HG03103 (cell line): Measurements from ENCODE around the gene IQCC.
A peak's percentile ranks its signal among the peaks of the same experiment; 100 is the strongest.
"Not testable (repeated sequence)": the region's sequence is repeated elsewhere in the genome, so short reads cannot be mapped to it uniquely, and the experiment has no call there.

Source experiments
- ATAC-seq: cut with Tn5 transposase; IDR thresholded peaks from one replicate; pipeline ENCODE4 v1.9.1; 2021; ENCODE audit warnings: low read depth; ENCODE audit not compliant: unreplicated experiment

The IQCC gene

DNA sequence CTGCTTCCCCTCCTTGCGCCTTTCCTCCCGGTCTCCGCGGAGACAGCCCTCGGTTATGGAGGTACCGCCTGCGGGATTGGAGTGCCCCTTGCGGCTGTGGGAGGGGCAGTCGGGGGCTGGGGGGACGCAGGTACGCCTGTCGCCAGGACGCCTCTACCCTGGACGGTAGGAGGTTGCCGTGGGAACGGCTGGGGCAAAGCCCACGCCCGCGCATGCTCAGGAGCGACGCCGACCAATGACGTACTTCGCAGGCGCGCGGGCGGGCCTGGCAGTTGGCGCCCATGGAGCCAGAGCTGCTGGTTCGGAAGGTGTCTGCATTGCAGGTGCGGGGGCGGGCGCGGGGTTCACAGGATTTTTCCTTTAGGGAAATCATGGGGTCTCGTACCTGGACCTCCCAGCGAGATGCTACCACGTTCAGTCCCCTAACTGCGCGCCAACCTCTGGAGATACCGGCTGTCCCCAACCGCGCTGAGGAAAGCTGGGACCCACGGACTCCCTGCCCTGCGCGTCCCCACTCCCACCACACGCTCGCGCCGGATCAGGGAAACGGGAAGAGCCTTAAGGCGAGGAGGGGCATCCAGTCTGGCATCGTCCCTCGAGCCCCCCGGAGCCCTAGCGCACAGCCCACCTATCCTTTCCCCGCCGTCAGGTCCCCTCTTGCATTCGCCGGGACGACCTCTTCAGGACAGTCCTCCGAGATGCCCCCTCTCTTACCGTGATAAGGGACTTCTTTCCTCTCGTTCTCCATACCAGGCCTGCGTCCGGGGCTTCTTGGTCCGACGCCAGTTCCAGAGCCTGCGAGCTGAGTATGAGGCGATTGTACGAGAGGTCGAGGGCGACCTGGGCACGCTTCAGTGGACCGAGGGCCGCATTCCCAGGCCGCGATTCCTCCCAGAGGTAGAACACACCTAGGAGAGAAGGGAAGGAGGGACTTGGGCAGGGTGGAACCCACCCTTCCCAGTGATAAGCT lies at the start of gene IQCC:
Gene IQCC (plus strand): TSS at position 271 of the 970 bp plus-strand sequence. CDS start 11 bp downstream, at position 282.
- ATAC-seq, result peak; percentile 37

DNA sequence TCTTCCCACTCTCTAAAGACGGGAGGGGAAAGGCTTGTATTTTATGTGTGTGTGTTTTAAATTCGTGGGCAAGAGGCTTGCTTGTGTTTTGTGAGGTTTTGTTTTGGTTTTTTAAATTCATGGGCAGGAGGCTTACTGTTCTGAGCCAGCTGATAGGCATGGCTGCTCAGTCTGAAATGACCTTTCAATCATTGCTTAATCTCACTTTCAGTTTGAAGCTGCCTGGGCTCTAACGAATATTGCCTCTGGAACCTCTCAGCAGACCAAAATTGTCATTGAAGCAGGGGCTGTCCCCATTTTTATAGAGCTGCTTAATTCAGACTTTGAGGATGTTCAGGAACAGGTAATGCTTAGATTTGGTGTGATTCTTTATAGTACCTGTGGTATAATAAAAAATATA lies 46.3 kb upstream of the IQCC start:
- ATAC-seq, result no peak

DNA sequence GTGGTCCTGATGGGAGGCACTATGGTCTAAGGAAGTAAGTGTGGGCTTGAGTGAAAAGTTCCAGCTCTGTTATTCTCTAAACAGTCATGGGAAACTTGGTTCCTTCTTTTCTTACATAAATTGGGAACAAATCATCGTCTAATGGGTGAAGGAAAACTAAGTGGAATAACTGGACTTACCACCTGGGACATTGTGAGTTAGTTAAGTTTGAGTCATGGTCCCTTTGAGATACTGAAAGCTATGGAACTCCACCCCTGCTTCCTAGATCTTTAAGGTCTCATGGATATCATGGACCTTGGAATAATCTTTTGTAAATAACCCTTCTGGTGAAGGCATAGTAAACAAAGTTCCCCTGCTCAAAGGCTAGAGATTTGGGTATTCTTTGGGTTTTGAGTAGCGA lies 42.1 kb upstream of the IQCC start:
- no peak for ATAC-seq

DNA sequence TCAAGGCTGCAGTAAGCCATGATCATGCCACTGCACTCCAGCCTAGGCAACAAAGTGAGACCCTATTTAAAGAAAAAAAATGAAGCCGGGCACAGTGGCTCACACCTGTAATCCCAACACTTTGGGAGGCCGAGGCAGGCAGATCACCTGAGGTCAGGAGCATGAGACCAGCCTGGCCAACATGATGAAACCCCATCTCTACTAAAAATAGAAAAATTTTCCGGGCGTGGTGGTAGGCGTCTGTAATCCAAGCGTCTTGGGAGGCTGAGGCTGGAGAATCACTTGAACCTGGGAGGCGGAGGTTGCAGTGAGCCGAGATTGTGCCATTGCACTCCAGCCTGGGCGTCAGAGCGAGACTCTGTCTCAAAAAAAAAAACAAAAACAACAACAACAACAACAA lies 39.8 kb upstream of the IQCC start:
- ATAC-seq, result not testable (repeated sequence)

DNA sequence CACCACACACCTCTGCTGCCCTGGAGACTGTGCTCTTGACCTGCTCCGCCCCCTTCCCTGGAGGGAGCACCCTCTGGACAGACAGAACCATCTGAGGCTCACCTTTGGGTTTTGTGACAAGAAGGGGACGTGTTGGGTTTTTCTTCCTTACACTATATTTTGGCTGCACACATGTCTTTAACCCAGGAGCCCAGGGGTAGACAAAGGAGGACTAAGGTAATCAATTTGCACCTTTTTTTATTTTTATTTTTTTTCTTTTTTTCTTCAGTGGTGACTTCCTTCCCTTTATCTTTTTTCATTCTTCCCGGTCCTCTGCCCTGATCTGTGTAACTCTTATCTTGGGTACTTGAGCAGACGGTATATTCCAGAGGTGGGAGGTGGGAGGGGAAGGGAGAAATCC lies 34.5 kb upstream of the IQCC start:
- no peak for ATAC-seq

DNA sequence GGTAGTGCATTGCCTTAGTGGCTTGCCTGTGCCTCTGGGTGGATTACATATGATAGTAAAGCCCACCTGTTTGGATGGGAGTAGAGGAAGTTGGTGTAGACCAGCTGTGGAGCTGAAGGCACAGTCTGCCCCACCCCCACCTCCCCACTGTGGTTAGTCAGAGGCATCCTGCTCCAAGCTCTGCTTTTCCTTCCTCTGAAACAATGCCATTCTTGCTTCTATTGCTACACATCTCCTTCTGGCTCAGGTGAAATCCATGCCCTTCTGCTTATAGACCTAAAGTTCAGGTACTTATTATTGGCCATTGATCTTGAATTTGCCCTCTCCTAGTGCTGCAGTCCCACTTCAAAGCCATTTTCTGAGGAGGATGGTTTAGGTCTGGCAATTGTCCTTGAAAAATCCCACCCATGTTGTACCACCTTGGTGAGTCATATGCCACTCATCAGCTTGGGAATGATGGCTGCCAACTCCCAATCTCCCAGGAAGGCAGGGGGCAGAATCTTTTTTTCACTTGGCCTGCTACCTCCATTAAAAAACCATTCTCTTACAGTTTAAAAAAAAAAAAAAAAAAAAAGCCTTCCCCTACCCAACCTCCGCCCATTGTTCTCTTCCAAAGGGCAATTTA lies 32.7 kb upstream of the IQCC start:
- ATAC-seq, result no peak

DNA sequence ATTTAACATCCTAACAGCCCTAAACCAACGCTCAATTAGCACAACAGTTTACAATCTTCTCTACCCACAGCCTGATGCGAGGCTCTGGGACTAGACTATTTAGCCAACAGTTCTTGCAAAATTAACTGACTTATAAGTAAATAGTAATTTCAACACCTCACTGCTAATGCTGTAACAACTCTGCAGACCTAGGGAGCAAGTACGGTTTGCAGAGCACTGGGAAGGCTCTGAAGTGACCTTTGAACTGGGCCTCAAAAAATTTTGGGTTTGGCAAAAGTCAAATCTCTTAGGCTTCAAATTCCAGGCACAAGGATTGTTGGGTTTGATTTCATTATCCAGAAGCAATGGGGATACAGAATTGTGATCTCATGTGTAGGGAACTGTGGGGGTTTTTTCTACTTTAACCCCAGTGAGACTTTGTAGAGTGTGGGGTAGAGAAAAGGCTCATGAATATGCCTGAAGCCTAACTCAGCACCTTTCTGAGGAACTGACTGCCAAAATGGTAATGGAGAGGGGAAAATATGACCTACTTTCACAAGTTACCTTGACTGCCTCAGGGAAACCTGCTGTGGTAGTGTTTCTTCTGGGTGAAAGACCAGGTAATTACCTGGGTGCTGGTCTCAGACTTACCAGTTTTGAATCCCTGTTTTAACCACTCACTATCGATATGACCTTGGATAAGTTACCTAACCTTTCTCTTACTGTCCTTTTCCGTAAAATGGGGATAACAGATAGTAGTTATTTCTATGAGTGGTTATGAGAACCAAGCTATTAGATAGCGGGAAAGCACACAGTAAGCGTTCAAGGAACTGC lies 26.9 kb upstream of the IQCC start:
- no peak for ATAC-seq

DNA sequence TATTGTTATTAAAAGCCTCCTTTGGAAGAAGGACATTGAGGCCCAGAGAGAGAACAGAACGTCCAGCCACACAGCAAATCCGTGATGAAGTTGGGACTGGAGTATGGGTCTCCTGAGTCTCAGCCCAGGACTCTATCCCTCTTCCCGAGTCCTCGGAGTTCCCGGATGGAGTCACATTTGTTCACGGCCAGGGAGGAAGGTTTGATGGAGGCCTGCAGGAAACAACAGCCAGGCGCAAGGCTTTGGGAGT lies 26.4 kb upstream of the IQCC start:
- ATAC-seq, result no peak

DNA sequence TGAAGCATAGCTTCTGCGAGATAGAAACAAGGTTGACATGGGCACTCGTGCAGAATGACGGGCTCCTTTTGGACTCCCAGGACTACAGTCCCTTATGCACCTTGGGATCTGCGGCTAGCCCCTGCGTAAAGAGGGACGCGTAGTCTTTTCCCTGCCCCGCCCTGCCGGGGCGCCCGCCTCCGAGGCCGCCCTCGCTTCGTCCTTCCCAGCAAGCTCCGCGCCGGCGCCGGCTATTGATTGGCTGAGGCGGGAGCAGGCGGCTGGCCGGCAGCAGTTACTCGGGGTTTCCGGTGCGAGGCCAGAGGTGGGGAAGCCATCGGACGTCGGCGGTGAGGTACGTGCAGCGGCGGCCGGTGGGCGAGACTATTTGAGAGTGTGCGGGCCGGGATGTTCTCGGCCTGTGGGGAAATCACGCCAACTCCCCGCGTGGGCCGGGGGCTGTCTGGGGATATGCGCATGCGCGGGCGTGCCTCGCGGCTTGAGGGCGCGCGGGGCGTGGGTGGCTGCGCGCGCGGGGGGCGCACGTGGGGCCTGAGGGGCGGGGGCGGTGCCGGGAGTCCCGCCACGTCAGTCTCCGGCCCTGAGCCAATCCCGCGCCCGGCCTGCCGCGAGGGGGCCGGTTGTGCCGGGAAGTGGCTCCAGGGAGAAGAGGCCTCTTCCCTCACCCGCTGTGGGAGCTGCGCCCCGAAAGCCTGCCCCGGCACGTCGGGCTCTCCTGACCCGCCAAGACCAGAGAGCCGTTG lies 25.9 kb upstream of the IQCC start, which contains the start of gene TXLNA:
Gene TXLNA (plus strand): TSS at position 233 of the 743 bp plus-strand sequence. CDS start 671 bp downstream, outside the sequence.
- peak; percentile 75 for ATAC-seq

DNA sequence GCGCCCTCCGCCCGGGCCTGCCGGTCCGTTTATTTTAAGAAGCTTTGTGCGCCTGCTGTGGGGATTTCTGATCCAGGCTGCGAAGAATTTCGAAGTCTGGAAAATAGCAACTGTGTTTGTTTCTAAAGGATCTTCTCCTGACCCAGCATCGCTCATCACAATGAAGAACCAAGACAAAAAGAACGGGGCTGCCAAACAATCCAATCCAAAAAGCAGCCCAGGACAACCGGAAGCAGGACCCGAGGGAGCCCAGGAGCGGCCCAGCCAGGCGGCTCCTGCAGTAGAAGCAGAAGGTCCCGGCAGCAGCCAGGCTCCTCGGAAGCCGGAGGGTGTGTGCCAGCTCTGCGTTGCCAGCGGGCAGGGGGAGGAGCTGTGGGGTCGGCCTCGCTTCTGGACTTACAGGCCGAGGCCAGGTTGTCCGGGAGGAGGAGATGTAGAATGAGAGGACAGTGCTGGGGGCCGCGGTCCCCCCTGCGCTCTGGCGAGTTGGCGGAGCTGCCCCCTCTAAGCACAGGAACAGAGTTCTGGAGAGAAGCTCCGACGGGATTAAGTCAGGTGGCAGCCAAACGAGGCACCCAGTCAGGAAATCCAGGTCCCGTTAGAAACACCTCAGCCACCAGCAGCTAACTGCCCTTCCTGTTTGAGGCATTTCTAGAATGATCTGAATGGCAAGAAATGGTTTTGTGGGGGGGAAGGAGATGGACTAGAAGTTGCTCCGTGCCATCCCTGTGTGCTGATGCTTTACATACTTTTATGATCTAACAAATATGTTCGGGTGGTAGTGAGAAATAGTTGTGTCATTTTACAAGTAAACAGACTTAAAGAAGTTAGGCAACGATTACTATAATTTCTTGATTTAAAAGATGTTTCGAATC lies 25.0 kb upstream of the IQCC start:
- no peak for ATAC-seq

DNA sequence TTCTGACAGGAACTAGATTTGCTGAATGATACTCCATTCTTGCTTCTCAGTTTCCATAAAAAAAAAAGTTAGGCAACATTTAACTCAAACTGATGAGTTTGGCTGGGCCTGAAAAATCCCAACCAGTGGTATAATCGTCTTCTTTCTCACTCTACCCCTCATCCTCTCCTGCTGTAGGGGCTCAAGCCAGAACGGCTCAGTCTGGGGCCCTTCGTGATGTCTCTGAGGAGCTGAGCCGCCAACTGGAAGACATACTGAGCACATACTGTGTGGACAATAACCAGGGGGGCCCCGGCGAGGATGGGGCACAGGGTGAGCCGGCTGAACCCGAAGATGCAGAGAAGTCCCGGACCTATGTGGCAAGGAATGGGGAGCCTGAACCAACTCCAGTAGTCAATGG lies 24.4 kb upstream of the IQCC start:
- ATAC-seq, result no peak

DNA sequence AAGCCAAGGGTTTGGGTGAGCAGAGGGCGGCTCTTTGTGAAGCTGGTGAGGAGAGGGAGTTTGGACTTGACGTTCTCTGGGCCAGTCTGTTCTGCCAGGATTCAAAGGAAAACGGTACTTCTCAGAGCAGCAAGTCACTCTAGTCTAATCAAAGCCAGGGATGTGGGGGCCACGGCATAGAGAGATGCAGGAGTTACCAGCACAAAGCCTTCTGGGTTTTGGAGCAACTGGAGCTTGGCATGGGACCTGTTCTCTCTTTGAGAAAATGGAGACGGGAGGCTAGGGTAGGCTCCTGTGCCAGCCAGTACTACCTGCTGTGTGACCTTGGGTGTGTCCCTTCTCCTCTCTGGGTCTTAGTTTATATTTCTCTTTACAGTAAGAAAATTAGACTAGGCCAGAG lies 23.9 kb upstream of the IQCC start:
- no peak for ATAC-seq

DNA sequence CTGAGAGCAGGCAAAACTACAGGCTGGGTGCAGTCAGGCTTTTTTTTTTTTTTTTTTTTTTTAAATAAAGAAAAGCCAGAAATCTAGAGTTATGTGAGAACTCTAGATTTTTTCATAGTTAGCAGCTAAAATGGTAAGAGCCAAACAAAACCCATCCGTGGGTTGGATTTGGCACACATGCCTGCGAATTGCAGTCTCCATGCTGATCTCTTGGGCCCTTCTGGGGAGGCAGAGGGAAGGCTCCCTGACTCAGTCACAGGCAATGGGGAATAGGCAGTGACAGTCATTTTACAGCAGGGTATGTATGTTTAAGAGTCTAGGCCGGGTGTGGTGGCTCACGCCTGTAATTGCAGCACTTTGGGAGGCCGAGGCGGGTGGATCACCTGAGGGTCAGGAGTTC lies 23.4 kb upstream of the IQCC start:
- ATAC-seq, result no peak

DNA sequence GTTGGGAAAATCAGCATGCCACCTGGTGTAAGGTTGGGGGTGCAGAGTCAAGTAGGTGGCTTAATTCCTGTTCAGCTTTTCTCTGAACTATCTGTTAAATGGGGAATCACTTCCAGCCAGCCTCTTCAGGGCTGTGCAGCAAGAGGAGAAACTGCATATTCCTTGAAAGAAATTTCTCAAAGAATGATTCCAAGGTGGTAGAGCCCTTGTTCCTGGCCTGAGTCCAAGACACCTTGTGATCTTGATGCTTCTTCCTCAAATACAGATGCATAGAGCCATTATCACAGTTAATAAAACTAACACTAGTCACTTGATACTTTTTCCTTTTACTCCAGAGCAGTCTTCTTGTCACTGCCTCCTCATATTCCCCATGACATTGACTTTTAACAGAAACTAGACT lies 20.8 kb upstream of the IQCC start:
- ATAC-seq, result no peak

DNA sequence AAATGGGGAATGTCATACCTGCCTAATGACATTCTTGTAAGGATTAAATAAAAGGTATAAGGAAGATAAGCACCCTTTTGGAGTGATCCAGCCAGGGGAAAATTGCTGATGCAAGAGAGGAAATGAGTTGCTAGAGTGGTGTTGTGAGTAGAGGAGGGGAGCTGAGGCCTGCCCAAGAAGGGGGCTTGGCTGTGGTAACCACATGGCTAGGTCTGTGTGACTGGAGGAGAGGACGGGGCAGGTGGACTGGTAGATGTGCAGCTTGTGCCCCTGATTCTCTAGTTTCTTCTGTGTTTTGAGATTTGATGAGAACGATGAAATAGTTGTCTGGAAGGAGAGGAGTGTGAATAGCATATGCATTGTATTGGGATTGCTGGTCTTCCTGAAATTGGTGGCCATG lies 19.4 kb upstream of the IQCC start:
- no peak for ATAC-seq

DNA sequence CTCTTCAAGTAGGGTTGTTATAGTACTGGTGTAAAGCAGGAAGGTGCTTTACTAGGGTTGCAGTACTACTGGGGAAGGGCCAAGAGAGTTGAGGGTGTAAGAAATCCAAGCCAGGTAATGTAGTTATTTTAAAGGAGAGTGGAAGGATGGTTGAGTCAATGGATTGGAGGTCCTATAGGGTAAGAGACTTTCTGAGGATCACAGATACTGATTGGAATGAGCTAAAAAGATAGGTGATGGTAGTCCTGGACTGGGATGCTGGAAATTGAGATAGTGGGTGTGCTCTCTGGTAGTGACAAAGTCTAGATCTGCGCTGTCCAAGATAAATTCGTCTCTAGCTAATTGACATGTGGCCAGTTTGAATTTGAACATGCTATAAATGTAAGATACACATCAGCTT lies 19.0 kb upstream of the IQCC start:
- no peak for ATAC-seq

DNA sequence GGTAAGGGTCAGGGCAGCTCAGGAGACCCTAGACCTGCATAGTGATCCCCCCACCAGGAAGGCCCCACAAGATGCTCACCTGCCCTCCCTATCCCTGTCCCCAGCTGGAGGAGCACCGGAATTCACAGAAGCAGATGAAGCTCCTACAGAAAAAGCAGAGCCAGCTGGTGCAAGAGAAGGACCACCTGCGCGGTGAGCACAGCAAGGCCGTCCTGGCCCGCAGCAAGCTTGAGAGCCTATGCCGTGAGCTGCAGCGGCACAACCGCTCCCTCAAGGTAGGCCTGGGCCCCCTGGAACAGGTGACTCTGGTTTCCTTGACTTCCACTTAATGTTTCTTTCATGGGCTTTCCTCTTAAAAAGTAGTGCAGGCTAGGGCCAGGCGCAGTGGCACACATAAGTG lies 17.6 kb upstream of the IQCC start:
- no peak for ATAC-seq

DNA sequence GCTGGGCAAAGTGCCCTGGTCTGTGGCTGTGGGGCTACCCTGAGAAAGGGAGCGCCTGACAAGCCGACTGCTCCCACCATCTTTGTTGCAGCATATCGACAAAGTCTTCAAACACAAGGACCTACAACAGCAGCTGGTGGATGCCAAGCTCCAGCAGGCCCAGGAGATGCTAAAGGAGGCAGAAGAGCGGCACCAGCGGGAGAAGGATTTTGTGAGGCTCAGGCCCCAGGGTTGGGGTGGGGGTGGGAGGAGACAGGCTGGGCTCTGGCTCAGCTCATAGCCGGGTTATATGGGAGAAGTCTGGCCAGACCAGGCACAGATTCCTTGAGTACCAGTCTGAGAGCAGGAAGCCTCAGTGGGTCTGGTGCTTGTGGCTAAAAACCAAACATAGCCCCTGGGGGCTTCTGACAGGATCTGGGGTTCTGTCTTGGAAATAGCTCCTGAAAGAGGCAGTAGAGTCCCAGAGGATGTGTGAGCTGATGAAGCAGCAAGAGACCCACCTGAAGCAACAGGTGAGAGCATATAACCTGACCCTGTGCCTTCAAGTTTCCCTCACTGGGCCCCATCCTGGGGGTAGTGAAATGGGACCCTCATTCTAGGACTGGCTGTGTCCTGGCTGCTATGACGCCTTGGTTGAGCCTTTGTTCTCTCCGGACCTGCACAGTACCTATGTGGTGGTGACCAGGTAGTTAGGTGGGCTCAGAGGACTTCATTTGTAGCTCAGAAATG lies 13.1 kb upstream of the IQCC start:
- ATAC-seq, result no peak

DNA sequence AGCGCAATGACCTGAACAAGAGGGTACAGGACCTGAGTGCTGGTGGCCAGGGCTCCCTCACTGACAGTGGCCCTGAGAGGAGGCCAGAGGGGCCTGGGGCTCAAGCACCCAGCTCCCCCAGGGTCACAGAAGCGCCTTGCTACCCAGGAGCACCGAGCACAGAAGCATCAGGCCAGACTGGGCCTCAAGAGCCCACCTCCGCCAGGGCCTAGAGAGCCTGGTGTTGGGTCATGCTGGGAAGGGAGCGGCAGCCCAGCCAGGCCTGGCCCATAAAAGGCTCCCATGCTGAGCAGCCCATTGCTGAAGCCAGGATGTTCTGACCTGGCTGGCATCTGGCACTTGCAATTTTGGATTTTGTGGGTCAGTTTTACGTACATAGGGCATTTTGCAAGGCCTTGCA lies 10.5 kb upstream of the IQCC start:
- ATAC-seq, result no peak
